Neutrophil (primary cell): Measurements from ENCODE around the gene NT5E.
A peak's percentile ranks its signal among the peaks of the same experiment; 100 is the strongest.

Source experiments
- H3K27ac ChIP-seq: fragments of 200-600 bp; sonication (generic); 2 replicates; pipeline ENCODE4 v1.5.1; 2016; ENCODE audit warnings: mild to moderate bottlenecking, moderate library complexity
- H3K27me3 ChIP-seq: fragments of 200-600 bp; sonication (generic); 2 replicates; pipeline ENCODE4 v1.6.0; 2016; ENCODE audit warnings: mild to moderate bottlenecking
- H3K36me3 ChIP-seq: fragments of 200-600 bp; sonication (generic); 2 replicates; pipeline ENCODE4 v1.5.1; 2017
- H3K4me1 ChIP-seq, 2 experiments: fragments of 200-600 bp in 1 of 2; sonication (generic) in 1 of 2; 1 replicate in 1 of 2; 2 replicates in 1 of 2; pipeline versions ENCODE4 v1.5.1 to v1.6.1; 2013 to 2016; ENCODE audit warnings: low read depth in 1 of 2, low read length in 1 of 2, mild to moderate bottlenecking in 1 of 2, moderate library complexity in 1 of 2; ENCODE audit not compliant: control insufficient read depth in 1 of 2, insufficient read depth in 1 of 2
- H3K4me3 ChIP-seq, 2 experiments: fragments of 200-600 bp in 1 of 2; sonication (generic) in 1 of 2; 1 replicate in 1 of 2; 2 replicates in 1 of 2; pipeline ENCODE4 v1.5.1; 2013 to 2016; ENCODE audit warnings: low read depth in 1 of 2, low read length in 1 of 2, mild to moderate bottlenecking in 1 of 2, moderate library complexity in 1 of 2
- H3K9me3 ChIP-seq: fragments of 200-600 bp; sonication (generic); 2 replicates; pipeline ENCODE4 v1.5.1; 2016
- CTCF ChIP-seq: fragments of 200-600 bp; sonication (generic); IDR thresholded peaks from 2 replicates; pipeline ENCODE4 v1.5.1; 2016; ENCODE audit warnings: antibody characterized with exemption

The NT5E gene

GRCh38 chr6:85449818-85450759 lies at the start of gene NT5E:
TSS of gene NT5E (plus strand) at chr6:85450083. CDS start at chr6:85450140, 57 bp downstream.
- no peak for TF ChIP-seq CTCF
- Histone ChIP-seq H3K4me3 (peak within 1 kb of the TSS in 1 of 2 experiments; percentile 20), H3K4me1 (peaks cover 2 to 6% of the 10 kb centered on the region in 2 experiments), H3K27ac (no peak within 1 kb of the TSS), H3K9me3 (no peaks in the 10 kb centered on the region), H3K36me3 (no peaks in the 10 kb centered on the region), H3K27me3 (peaks cover 100% of the 10 kb centered on the region)

GRCh38 chr6:85400331-85400730 lies 49.6 kb upstream of the NT5E start:
- Histone ChIP-seq H3K9me3 (no peaks in the 10 kb centered on the region), H3K4me3 (no peak overlapping the region), H3K27me3 (no peaks in the 10 kb centered on the region), H3K36me3 (no peaks in the 10 kb centered on the region), H3K27ac (no peak overlapping the region), H3K4me1 (no peaks in the 10 kb centered on the region)
- no peak for TF ChIP-seq CTCF

GRCh38 chr6:85401186-85402021 lies 48.5 kb upstream of the NT5E start:
- no peak for TF ChIP-seq CTCF
- Histone ChIP-seq H3K4me1 (no peaks in the 10 kb centered on the region), H3K27ac (no peak overlapping the region), H3K27me3 (no peaks in the 10 kb centered on the region), H3K4me3 (no peak overlapping the region), H3K36me3 (no peaks in the 10 kb centered on the region), H3K9me3 (no peaks in the 10 kb centered on the region)

- H3K9me3 ChIP-seq = no peaks in the 10 kb centered on the region
- no peaks in the 10 kb centered on the region for H3K36me3 ChIP-seq
- H3K27me3 ChIP-seq = no peaks in the 10 kb centered on the region
- TF ChIP-seq CTCF = no peak
- no peak overlapping the region for H3K27ac ChIP-seq
- no peak overlapping the region for H3K4me3 ChIP-seq
- no peaks in the 10 kb centered on the region for H3K4me1 ChIP-seq
Observed at GRCh38 chr6:85402071-85402470, 47.8 kb upstream of the NT5E start.

GRCh38 chr6:85402922-85403321 lies 47.0 kb upstream of the NT5E start:
- TF ChIP-seq CTCF = no peak
- no peak overlapping the region for H3K4me3 ChIP-seq
- no peaks in the 10 kb centered on the region for H3K9me3 ChIP-seq
- H3K36me3 ChIP-seq = no peaks in the 10 kb centered on the region
- no peaks in the 10 kb centered on the region for H3K27me3 ChIP-seq
- no peaks in the 10 kb centered on the region for H3K4me1 ChIP-seq
- H3K27ac ChIP-seq = no peak overlapping the region
